Fibroblast of pulmonary artery (primary cell): Measurements from ENCODE around the gene CCDC117.

ENCODE experiments used
- DNase-seq: peaks from one replicate; pipeline ENCODE4 v3.0.0-alpha.2; 2010; ENCODE audit warnings: low read depth
- H3K4me3 ChIP-seq: replicated peaks from 2 replicates; pipeline ENCODE4 v1.5.1; 2011; ENCODE audit warnings: low read depth, mild to moderate bottlenecking, control low read depth, low read length, moderate library complexity
- CTCF ChIP-seq: IDR thresholded peaks from 2 replicates; pipeline ENCODE4 v1.5.1; 2011; ENCODE audit warnings: mild to moderate bottlenecking, control low read depth, low read length, inconsistent platforms; ENCODE audit errors: missing control alignments

The CCDC117 gene

GRCh38 chr22:28772633-28773460 lies at the start of gene CCDC117:
TSS of gene CCDC117 (plus strand) at chr22:28772695. CDS start at chr22:28772850, 155 bp downstream.
- H3K4me3 ChIP-seq: peak within 1 kb of the TSS; percentile 91
- no peak for TF ChIP-seq CTCF
- peak; percentile 97 for DNase-seq

- no peak overlapping the region for H3K4me3 ChIP-seq
- no peak for DNase-seq
- TF ChIP-seq CTCF: no peak
Measured at GRCh38 chr22:28728002-28728401, 44.5 kb upstream of the CCDC117 start.

- no peak for TF ChIP-seq CTCF
- no peak overlapping the region for H3K4me3 ChIP-seq
- peak; percentile 41 for DNase-seq
Measured at GRCh38 chr22:28728621-28729313, 43.7 kb upstream of the CCDC117 start.

GRCh38 chr22:28730179-28730578 lies 42.3 kb upstream of the CCDC117 start:
- no peak for DNase-seq
- no peak overlapping the region for H3K4me3 ChIP-seq
- TF ChIP-seq CTCF: no peak

- TF ChIP-seq CTCF: no peak
- no peak overlapping the region for H3K4me3 ChIP-seq
- DNase-seq: no peak
Measured at GRCh38 chr22:28734393-28734792, 38.1 kb upstream of the CCDC117 start.

- TF ChIP-seq CTCF: no peak
- DNase-seq: no peak
- no peak overlapping the region for H3K4me3 ChIP-seq
Measured at GRCh38 chr22:28736301-28737155, 36.0 kb upstream of the CCDC117 start.
